Measurements from ENCODE around the gene SOX30.

Gene SOX30

GRCh38 chr5:157607371-157608161 lies 44.7 kb downstream of the SOX30 start:
- DNase-seq: no peak

- no peak for DNase-seq
These were observed 46.2 kb downstream of the SOX30 start for GRCh38 chr5:157606046-157606445.

- DNase-seq: no peak
These were observed 48.7 kb downstream of the SOX30 start for GRCh38 chr5:157603333-157604190.

- no peak for DNase-seq
These were observed 49.7 kb downstream of the SOX30 start for GRCh38 chr5:157602505-157602904.

- no peak for DNase-seq
These were observed 52.0 kb downstream of the SOX30 start for GRCh38 chr5:157600252-157600651.

- DNase-seq: no peak
These were observed 52.7 kb downstream of the SOX30 start for GRCh38 chr5:157599565-157599964.

- DNase-seq: no peak
These were observed 53.8 kb downstream of the SOX30 start for GRCh38 chr5:157598350-157598936.

GRCh38 chr5:157597277-157597676 lies 55.0 kb downstream of the SOX30 start:
- no peak for DNase-seq

- DNase-seq: no peak
These were observed 55.8 kb downstream of the SOX30 start for GRCh38 chr5:157596487-157596886.

GRCh38 chr5:157594675-157595459 lies 57.4 kb downstream of the SOX30 start:
- DNase-seq: no peak

GRCh38 chr5:157594257-157594656 lies 58.0 kb downstream of the SOX30 start:
- DNase-seq: no peak

- no peak for DNase-seq
These were observed 59.0 kb downstream of the SOX30 start for GRCh38 chr5:157593052-157593757.

- DNase-seq: no peak
These were observed 59.6 kb downstream of the SOX30 start for GRCh38 chr5:157592594-157592993.

- DNase-seq: no peak
These were observed 61.8 kb downstream of the SOX30 start for GRCh38 chr5:157590478-157590877.

- DNase-seq: no peak
These were observed 67.6 kb downstream of the SOX30 start for GRCh38 chr5:157584628-157585027.

- no peak for DNase-seq
These were observed 69.3 kb downstream of the SOX30 start for GRCh38 chr5:157582731-157583620.

- DNase-seq: no peak
These were observed 70.3 kb downstream of the SOX30 start for GRCh38 chr5:157581901-157582300.

- no peak for DNase-seq
These were observed 74.0 kb downstream of the SOX30 start for GRCh38 chr5:157578079-157578780.

- no peak for DNase-seq
These were observed 75.6 kb downstream of the SOX30 start for GRCh38 chr5:157576678-157577077.

All from NCI-H1436 (cell line).